HG03196 (cell line): ENCODE data around the gene ETV1.

Experiments
- ATAC-seq: cut with Tn5 transposase; IDR thresholded peaks from one replicate; pipeline ENCODE4 v1.9.1; 2021; ENCODE audit not compliant: unreplicated experiment

The ETV1 gene

DNA sequence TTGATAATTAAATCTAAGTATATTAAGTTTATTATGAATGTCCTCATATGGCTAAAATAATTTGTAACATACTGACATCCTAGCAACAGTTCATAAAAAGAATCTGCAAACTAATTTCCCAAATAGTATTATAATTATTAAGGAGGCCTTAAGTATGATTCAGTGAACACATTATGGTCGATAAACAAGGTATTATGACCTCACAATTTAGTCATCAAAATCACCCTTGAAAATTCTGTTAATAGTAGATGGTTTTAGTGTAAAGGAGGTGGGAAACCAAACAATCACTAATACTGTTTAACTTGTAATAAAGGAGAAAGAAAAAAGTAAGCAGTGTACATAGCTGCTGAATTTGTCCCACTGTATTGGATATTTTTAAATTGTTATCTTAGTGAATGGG, 2.1 kb downstream of the ETV1 start:
- no peak for ATAC-seq

DNA sequence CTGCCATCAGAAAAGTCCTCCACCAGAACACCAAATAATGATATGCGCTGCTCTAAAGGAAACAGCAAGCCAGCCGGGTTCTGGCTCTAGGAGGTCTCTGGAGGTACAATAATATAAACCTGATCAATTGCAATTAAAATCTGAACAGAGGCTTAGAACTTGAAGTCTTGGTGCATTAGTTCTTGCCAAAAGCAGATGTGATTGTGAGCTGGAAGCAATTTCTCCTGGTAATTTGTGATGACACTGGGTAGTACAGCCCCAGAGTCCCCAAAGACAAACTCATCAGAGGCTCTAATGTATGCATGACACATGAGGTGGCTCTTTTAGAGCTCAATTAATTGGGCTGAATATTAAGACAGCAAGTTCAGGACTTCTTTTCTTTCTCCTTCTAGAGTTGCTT, 3.3 kb downstream of the ETV1 start:
- ATAC-seq, result no peak

DNA sequence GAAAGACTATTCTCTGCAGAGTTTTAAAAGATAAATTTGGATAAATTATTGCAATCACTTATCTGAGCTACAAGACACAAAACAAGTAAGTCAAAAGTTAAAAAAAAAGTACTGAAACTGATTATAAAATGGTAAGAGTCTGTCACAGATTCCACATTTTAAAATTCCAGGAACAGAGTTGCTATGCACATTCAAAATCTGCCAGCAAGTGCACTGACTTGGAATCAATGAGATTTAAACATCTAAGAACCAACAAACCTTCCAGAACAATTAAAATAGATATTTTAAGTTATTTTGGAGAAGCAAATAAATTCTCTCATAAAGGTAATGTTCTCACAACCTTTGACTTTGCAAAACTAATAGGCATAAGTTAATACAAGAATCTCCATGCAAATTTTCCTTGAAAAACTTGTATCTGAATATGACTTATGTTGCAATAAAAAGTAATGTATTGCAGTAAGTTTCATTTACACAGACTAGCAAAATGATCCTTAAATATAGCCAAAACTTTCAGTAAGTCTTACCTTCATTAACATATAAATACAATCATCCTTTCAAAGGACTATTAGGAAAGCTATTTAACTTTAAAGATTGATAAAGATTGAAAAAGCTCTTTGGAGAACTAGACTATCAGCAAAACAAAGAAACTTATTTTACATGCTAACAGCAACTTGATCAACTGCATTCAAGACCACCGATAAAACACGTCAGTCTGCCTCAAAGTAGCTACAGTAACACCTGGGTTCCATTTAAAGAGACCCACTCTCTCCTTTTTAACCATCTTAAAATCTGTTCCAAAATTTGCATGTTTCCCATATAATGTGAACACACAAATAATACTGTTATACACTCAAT, 4.4 kb downstream of the ETV1 start:
- no peak for ATAC-seq

- ATAC-seq, result no peak
Measured at GRCh38 chr7:13984061-13984460, 5.4 kb downstream of the ETV1 start.

- ATAC-seq, result no peak
Measured at GRCh38 chr7:13982940-13983677, 6.4 kb downstream of the ETV1 start.

DNA sequence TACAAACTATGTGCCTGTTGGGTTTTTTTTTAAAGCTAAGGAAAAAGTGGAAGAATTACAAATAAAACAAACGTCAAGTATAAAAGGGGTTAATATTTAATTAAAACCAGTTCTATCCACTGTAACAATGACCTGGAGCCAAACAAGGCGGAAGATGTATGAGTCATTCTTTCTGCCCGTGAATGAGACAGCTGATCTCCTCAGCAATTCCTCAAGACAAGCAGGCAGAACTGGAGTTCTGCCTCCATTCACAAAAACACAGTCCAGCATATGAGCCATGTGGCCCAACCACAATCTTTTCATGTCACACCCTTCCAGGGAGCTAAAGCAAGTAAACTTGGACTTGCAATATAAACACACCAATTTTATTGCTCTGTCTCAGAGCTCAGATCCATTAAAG, 8.4 kb downstream of the ETV1 start:
- ATAC-seq, result no peak

DNA sequence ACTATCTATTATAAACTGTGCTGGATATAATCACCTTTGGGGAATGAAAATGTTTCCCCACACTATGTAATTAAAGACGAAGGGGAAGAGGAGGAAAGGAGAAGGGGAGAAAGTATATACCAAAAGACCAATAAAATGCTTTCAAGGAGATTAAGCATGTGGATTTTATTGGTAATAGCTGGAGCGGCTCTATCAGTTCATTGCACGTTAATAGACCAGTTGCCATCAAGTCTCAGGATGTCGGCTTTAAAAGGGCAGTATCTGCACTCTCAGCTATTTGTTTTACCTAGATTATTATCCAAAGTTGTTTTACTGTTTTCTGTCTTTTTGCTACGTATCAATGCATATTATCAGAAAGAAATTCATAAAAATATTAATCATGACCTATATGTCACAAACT, 9.0 kb downstream of the ETV1 start:
- no peak for ATAC-seq

DNA sequence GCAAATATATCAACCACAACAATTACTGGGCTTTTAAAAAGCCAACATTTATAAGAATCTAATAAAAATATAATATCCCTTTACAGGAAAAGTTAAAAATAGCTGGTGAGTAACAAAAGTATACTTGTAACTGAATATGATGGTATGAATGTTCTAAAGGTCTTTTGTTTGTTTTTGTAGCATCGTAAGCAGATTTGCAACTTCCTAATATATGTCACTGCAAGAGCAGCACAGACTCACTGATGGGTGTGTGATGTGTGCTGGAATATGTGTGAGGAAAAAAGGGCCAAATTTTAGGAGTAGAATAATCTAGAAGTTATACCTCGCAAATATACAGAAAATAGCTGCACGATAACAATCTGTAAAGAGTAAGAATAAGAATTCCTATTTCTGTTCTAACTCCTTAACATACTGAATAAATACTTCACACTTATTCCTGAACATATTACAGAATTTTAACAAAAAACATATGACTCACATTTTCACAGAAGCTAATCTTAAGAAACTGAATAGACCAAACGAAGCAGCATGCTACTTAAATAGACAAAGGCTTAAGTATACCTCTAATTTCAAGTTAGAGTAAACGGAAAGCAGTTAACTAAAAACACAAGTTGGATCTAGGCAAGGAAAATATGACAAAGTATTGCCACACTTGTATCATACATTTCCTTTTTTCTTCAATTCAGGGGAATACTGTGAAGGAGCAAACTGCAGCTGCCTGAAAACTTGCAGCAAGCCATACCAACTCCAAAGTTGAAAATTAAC, 9.6 kb downstream of the ETV1 start:
- no peak for ATAC-seq

- ATAC-seq, result no peak
Measured at GRCh38 chr7:13976594-13976993, 12.9 kb downstream of the ETV1 start.

DNA sequence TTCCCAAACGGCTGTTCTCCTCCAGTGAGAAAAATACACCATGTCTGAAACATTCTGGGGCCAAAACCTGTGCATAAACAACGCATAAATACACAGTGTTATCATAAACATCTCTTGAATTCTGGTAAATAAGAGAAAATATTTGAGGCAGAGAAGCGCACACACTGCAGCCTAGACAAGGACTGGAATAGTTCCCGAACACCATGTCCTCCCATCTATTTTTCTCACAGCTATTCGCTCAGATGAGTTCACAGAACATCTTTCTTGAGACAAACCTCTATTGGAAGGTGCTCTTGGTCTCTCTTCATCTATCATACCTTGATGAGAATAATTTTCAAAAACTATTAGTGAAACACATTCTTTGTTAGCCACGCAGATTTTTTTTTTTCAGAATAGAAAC, 24.4 kb downstream of the ETV1 start:
- no peak for ATAC-seq

DNA sequence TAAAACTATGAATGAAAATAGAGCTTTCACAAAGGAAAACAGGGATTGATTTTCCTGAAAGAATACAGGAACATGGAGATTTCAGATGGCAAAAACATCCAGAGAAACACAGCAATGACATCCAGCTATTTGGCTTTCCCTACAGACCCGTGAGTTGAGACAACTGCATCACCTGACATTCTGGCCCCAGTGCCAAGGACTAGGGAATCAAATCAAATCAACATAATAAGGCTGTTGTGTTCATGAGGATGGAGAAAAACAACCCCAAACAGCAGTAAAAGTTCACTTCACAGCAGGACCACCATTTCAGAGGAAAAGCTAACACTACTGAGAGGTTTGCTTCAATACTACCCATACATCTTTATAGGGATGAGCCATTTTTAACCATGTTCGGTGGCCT, 25.5 kb downstream of the ETV1 start:
- no peak for ATAC-seq

- no peak for ATAC-seq
Measured at GRCh38 chr7:13955494-13955893, 34.0 kb downstream of the ETV1 start.

DNA sequence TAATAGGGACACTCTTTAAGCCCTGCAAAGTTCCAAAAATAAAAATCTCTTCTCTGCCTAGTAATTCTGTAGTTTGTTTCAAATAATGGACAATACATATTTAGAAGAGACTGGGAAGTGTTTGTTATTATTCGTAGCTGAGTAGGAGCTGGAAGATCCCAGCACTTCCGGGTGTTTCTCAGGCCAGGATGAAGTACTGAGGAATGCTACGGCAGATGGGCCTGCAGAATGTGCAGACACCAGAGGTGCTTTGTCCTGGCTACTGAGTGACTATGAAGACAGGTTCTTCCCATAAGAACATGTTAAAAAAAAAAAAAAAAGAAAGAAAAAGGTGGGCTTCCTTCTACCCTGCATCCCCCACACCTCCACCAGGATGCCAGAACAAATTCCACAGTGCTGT, 36.1 kb downstream of the ETV1 start:
- ATAC-seq, result no peak

GRCh38 chr7:13952921-13953320, 36.5 kb downstream of the ETV1 start:
- ATAC-seq, result no peak

DNA sequence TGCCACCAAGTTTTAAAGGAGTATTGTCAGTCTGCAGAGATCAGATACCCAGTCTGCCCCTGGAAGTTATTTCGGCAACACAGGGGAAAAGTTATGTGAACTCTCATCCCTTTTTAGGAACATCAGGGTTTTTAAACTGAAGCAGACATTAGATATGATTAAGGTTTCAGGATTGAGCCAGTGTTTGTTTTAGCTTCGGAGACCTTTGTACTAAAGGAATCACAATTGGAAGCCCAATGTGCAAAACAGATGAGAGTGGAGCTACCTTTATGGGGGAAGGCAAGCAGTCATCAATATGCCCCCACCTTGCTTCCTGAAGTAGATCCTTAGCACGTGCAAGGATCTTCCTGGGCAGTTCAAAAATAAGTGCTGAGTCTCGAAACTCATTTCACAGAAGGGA, 39.5 kb downstream of the ETV1 start:
- no peak for ATAC-seq

- ATAC-seq, result no peak
Measured at GRCh38 chr7:13949445-13949844, 40.0 kb downstream of the ETV1 start.

GRCh38 chr7:13948019-13948801, 41.3 kb downstream of the ETV1 start:
- ATAC-seq, result no peak

- no peak for ATAC-seq
Measured at GRCh38 chr7:13947535-13947934, 41.9 kb downstream of the ETV1 start.

- no peak for ATAC-seq
Measured at GRCh38 chr7:13946181-13946580, 43.3 kb downstream of the ETV1 start.

- ATAC-seq, result no peak
Measured at GRCh38 chr7:13945670-13946069, 43.8 kb downstream of the ETV1 start.

GRCh38 chr7:13933536-13933935, 55.9 kb downstream of the ETV1 start:
- no peak for ATAC-seq
